ENCODE data around the gene GRAMD2A. TPM values are rescaled to one million over a fixed set of nuclear protein-coding genes. Genes with fewer than 3 reads are reported as not detected.

Gene GRAMD2A
- total RNA-seq, 1 donor from 2014 or later: 0.32 TPM

DNA sequence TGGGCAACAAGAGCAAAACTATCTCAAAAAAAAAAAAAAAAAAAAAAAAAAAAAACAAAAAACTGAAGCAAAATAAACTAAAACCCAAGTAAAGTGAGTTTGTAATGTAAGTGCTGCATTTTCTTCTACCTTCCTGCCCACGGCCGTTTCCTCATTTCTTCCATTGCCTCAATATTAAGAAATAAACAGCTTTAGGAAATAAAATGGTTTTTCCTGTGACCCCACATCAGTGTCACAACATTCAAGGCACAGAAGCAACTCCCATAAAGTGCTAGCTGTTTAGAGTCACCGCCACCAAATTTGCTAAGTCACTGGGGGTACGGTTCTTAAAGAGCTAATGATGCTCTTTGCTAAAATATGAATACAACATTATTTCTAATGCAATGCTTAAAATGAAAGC is 30.1 kb upstream of the GRAMD2A start:
- H3K27ac Mint-ChIP-seq (ENCODE audit: unreplicated experiment): peak overlapping the region; percentile 97
- no peak for DNase-seq (ENCODE audit: low spot score)

GRCh38 chr15:72227192-72227586 is 29.6 kb upstream of the GRAMD2A start:
- TF ChIP-seq, protein P1, sequence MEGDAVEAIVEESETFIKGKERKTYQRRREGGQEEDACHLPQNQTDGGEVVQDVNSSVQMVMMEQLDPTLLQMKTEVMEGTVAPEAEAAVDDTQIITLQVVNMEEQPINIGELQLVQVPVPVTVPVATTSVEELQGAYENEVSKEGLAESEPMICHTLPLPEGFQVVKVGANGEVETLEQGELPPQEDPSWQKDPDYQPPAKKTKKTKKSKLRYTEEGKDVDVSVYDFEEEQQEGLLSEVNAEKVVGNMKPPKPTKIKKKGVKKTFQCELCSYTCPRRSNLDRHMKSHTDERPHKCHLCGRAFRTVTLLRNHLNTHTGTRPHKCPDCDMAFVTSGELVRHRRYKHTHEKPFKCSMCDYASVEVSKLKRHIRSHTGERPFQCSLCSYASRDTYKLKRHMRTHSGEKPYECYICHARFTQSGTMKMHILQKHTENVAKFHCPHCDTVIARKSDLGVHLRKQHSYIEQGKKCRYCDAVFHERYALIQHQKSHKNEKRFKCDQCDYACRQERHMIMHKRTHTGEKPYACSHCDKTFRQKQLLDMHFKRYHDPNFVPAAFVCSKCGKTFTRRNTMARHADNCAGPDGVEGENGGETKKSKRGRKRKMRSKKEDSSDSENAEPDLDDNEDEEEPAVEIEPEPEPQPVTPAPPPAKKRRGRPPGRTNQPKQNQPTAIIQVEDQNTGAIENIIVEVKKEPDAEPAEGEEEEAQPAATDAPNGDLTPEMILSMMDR (IDR thresholded peaks at IDR 0.05): no peak
- peaks cover 6% of the 10 kb centered on the region for H3K36me3 Mint-ChIP-seq (ENCODE audit: low read depth)
- H3K27me3 Mint-ChIP-seq (ENCODE audit: low read depth): no peaks in the 10 kb centered on the region
- peak overlapping the region; percentile 97 for H3K27ac Mint-ChIP-seq (ENCODE audit: unreplicated experiment)
- H3K4me1 Mint-ChIP-seq (ENCODE audit: low read depth): peaks cover 70% of the 10 kb centered on the region
- DNase-seq (ENCODE audit: low spot score): no peak
- H3K9me3 Mint-ChIP-seq (ENCODE audit: low read depth): no peaks in the 10 kb centered on the region
- H3K4me3 Mint-ChIP-seq (ENCODE audit: unreplicated experiment): peak overlapping the region; percentile 97

More for the DNA sequence above, 30.1 kb upstream of the GRAMD2A start:
- Mint-ChIP-seq H3K4me1 (ENCODE audit: low read depth) (peaks cover 70% of the 10 kb centered on the region), H3K9me3 (ENCODE audit: low read depth) (no peaks in the 10 kb centered on the region), H3K36me3 (ENCODE audit: low read depth) (peaks cover 6% of the 10 kb centered on the region), H3K27me3 (ENCODE audit: low read depth) (no peaks in the 10 kb centered on the region), H3K4me3 (ENCODE audit: unreplicated experiment) (peak overlapping the region; percentile 97)
- TF ChIP-seq, protein P1 (IDR thresholded peaks at IDR 0.05): no peak

DNA sequence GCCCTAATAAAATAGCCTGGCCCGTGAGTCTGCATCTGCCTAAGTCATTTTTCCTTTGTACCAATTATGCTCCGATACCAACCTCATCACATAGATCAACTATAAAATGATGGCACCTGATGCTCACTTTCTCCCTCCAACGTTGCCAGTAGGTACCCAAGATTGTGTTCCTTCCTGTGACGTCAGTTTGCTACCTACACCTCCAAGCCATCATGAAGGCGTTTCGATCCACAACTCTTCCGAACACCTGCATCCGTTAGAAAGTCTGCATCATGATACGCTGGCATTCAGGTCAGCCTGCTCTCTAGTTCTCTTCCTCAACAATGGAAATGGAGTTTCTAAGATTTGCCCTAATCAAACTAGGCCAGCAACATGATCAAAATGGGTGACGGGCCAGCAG is 25.7 kb upstream of the GRAMD2A start:
- peak overlapping the region; percentile 88 for H3K27ac Mint-ChIP-seq (ENCODE audit: unreplicated experiment)
- H3K36me3 Mint-ChIP-seq (ENCODE audit: low read depth): peaks cover 14% of the 10 kb centered on the region
- no peaks in the 10 kb centered on the region for H3K9me3 Mint-ChIP-seq (ENCODE audit: low read depth)

DNA sequence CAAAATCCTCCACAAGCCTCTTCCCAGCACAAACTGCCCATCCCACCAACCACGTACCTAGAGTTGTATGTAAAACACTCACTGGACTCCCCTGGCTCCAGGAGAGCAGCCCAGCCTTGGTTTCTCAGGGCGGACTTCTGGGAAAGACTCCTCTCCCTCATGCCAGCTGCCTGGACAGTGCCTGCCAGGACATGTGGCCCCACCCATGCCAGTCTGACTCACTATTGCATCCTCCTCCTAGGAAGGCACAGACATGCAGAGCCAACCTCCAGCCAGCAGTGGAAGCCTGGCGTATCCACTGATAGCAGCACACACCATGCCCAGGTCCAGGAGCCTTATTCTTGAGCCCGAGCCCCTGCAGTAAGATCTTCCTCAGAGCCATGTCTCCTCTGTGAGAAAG is 24.8 kb upstream of the GRAMD2A start:
- peak overlapping the region; percentile 88 for H3K27ac Mint-ChIP-seq (ENCODE audit: unreplicated experiment)

More for the DNA sequence above, 25.7 kb upstream of the GRAMD2A start:
- Mint-ChIP-seq H3K27me3 (ENCODE audit: low read depth) (no peaks in the 10 kb centered on the region), H3K4me1 (ENCODE audit: low read depth) (peaks cover 86% of the 10 kb centered on the region), H3K4me3 (ENCODE audit: unreplicated experiment) (no peak overlapping the region)
- TF ChIP-seq, protein P1 (IDR thresholded peaks at IDR 0.05): no peak
- DNase-seq (ENCODE audit: low spot score): no peak

GRCh38 chr15:72220687-72221086 is 23.1 kb upstream of the GRAMD2A start:
- H3K4me3 Mint-ChIP-seq (ENCODE audit: unreplicated experiment): no peak overlapping the region
- H3K27me3 Mint-ChIP-seq (ENCODE audit: low read depth): no peaks in the 10 kb centered on the region
- TF ChIP-seq, protein P1 (IDR thresholded peaks at IDR 0.05): no peak
- peaks cover 24% of the 10 kb centered on the region for H3K36me3 Mint-ChIP-seq (ENCODE audit: low read depth)
- no peaks in the 10 kb centered on the region for H3K9me3 Mint-ChIP-seq (ENCODE audit: low read depth)
- H3K27ac Mint-ChIP-seq (ENCODE audit: unreplicated experiment): peak overlapping the region; percentile 36
- H3K4me1 Mint-ChIP-seq (ENCODE audit: low read depth): peaks cover 70% of the 10 kb centered on the region
- no peak for DNase-seq (ENCODE audit: low spot score)

More for the DNA sequence above, 24.8 kb upstream of the GRAMD2A start:
- DNase-seq (ENCODE audit: low spot score): no peak
- Mint-ChIP-seq H3K9me3 (ENCODE audit: low read depth) (no peaks in the 10 kb centered on the region), H3K27me3 (ENCODE audit: low read depth) (no peaks in the 10 kb centered on the region), H3K36me3 (ENCODE audit: low read depth) (peaks cover 17% of the 10 kb centered on the region), H3K4me1 (ENCODE audit: low read depth) (peaks cover 82% of the 10 kb centered on the region), H3K4me3 (ENCODE audit: unreplicated experiment) (peak overlapping the region; percentile 29)
- TF ChIP-seq, protein P1 (IDR thresholded peaks at IDR 0.05): peak; percentile 36

Measured in chondrocyte (in vitro differentiated cells).